Sigmoid colon (tissue), 4 donors: ENCODE data around the gene CTIF.

Source experiments
- EP300 ChIP-seq, 4 donors: sonication (generic); formaldehyde crosslinking; IDR thresholded peaks; one replicate each; pipeline ENCODE4 v1.6.1; 2017; ENCODE audit warnings: antibody characterized with exemption in 4 of 4
- POLR2A ChIP-seq, 2 donors: fragments of 450-650 bp; IDR thresholded peaks; one replicate each; pipeline ENCODE4 v1.6.1; 2016; ENCODE audit warnings: antibody characterized with exemption in 2 of 2, mild to moderate bottlenecking in 2 of 2, moderate library complexity in 2 of 2
- POLR2AphosphoS5 ChIP-seq, 4 donors: sonication (generic); formaldehyde crosslinking; IDR thresholded peaks; one replicate each; pipeline ENCODE4 v1.6.1; 2017; ENCODE audit warnings: antibody characterized with exemption in 4 of 4
- TF ChIP-seq, protein P1 (sequence below), 4 experiments: fragments of 450-650 bp in 3 of 4; fragments of 200-600 bp in 1 of 4; IDR thresholded peaks; one replicate each; pipeline ENCODE4 v1.5.1; 2016 to 2019; ENCODE audit warnings: antibody characterized with exemption in 4 of 4, mild to moderate bottlenecking in 3 of 4, moderate library complexity in 2 of 4

DNA sequence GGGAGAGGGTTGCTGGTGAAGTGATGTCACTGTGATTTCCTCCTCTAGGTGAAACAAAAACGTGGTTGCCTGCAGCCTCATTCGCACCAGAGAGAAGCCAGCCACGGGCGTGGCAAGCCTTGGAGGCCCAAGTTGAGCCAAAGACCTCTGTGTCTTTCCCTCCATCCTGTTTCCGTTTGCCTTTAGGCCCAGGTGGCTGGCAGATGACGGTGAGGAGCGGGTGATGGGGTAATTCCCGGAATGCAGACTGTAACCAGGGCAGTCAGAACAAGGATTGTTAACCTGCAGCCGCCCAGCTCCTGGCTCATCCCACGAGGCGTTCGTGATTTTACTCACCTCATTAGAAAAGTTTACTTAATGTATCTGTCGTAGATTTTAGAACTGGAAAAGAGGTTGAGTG is 14.4 kb downstream of the CTIF start:
- TF ChIP-seq EP300 (IDR thresholded peaks at IDR 0.05) (no peak), POLR2AphosphoS5 (IDR thresholded peaks at IDR 0.05) (no peak), POLR2A (IDR thresholded peaks at IDR 0.05) (no peak)
- TF ChIP-seq, protein P1, sequence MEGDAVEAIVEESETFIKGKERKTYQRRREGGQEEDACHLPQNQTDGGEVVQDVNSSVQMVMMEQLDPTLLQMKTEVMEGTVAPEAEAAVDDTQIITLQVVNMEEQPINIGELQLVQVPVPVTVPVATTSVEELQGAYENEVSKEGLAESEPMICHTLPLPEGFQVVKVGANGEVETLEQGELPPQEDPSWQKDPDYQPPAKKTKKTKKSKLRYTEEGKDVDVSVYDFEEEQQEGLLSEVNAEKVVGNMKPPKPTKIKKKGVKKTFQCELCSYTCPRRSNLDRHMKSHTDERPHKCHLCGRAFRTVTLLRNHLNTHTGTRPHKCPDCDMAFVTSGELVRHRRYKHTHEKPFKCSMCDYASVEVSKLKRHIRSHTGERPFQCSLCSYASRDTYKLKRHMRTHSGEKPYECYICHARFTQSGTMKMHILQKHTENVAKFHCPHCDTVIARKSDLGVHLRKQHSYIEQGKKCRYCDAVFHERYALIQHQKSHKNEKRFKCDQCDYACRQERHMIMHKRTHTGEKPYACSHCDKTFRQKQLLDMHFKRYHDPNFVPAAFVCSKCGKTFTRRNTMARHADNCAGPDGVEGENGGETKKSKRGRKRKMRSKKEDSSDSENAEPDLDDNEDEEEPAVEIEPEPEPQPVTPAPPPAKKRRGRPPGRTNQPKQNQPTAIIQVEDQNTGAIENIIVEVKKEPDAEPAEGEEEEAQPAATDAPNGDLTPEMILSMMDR (IDR thresholded peaks at IDR 0.05) = no peak
